Hepatocyte (in vitro differentiated cells): ENCODE results near the gene HEBP2. TPM values are rescaled to one million over a fixed set of nuclear protein-coding genes. Genes with fewer than 3 reads are reported as not detected.

Experiments used
- DNase-seq: peaks from one replicate; pipeline ENCODE4 v3.0.0-alpha.2; 2016; ENCODE audit warnings: low spot score
- H2AFZ ChIP-seq: fragments of 200-600 bp; sonication (generic); 2 replicates; pipeline ENCODE4 v1.6.0; 2016; ENCODE audit warnings: antibody characterized with exemption, mild to moderate bottlenecking
- H3K27ac ChIP-seq: fragments of 200-600 bp; sonication (generic); 2 replicates; pipeline ENCODE4 v1.5.1; 2016; ENCODE audit warnings: mild to moderate bottlenecking
- H3K27me3 ChIP-seq: fragments of 200-600 bp; sonication (generic); 2 replicates; pipeline ENCODE4 v1.6.1; 2016
- H3K36me3 ChIP-seq: fragments of 200-600 bp; sonication (generic); replicated peaks from 2 replicates; pipeline ENCODE4 v1.5.1; 2016; ENCODE audit warnings: low read depth; ENCODE audit not compliant: insufficient read depth
- H3K4me1 ChIP-seq: fragments of 200-600 bp; sonication (generic); 2 replicates; pipeline ENCODE4 v1.5.1; 2016; ENCODE audit warnings: mild to moderate bottlenecking, moderate library complexity; ENCODE audit not compliant: insufficient read depth
- H3K4me2 ChIP-seq: fragments of 200-600 bp; sonication (generic); 2 replicates; pipeline ENCODE4 v1.6.0; 2016
- H3K4me3 ChIP-seq: fragments of 200-600 bp; sonication (generic); 2 replicates; pipeline ENCODE4 v1.5.1; 2016; ENCODE audit warnings: mild to moderate bottlenecking
- H3K79me2 ChIP-seq: fragments of 200-600 bp; sonication (generic); 2 replicates; pipeline ENCODE4 v1.6.0; 2017; ENCODE audit warnings: mild to moderate bottlenecking
- H3K9me2 ChIP-seq: fragments of 200-600 bp; sonication (generic); replicated peaks from 2 replicates; pipeline ENCODE4 v1.6.0; 2017; ENCODE audit warnings: mild to moderate bottlenecking; ENCODE audit not compliant: insufficient read depth
- H3K9me3 ChIP-seq: fragments of 200-600 bp; sonication (generic); 2 replicates; pipeline ENCODE4 v1.5.1; 2016; ENCODE audit warnings: low read depth, mild to moderate bottlenecking
- H4K20me1 ChIP-seq: fragments of 200-600 bp; sonication (generic); 2 replicates; pipeline ENCODE4 v1.6.0; 2016; ENCODE audit warnings: mild to moderate bottlenecking; ENCODE audit not compliant: insufficient read depth, poor library complexity, severe bottlenecking
- CTCF ChIP-seq: fragments of 200-600 bp; sonication (generic); IDR thresholded peaks from 2 replicates; pipeline ENCODE4 v1.5.1; 2016; ENCODE audit warnings: antibody characterized with exemption, mild to moderate bottlenecking; ENCODE audit not compliant: poor library complexity
- EZH2 ChIP-seq: fragments of 200-600 bp; sonication (generic); IDR thresholded peaks from 2 replicates; pipeline ENCODE4 v1.6.1; 2016; ENCODE audit warnings: antibody characterized with exemption, mild to moderate bottlenecking, borderline replicate concordance
- EZH2phosphoT487 ChIP-seq: fragments of 200-600 bp; sonication (generic); IDR thresholded peaks from one replicate; pipeline ENCODE4 v1.6.1; 2018; ENCODE audit warnings: antibody characterized with exemption, mild to moderate bottlenecking, low read depth, moderate library complexity; ENCODE audit not compliant: unreplicated experiment, severe bottlenecking
- WGBS: methylation state at CpG from one replicate; pipeline ENCODE4 v1.1.6; 2016; ENCODE audit warnings: low lambda C conversion rate; ENCODE audit errors: missing lambda C conversion rate; 5-methylcytosine and 5-hydroxymethylcytosine counted together
- polyA plus RNA-seq: library from polyadenylated mRNA; unstranded; fragments of >200 nt; fragmentation: Nextera tagmentation; extraction: Ambion mirVana; gene quantifications from 2 replicates; pipeline ENCODE4 v1.2.1, GENCODE V29; 2016
- total RNA-seq: library from RNA; depleted of rRNA; stranded (reverse); fragments of >200 nt; gene quantifications from 2 replicates; pipeline ENCODE4 v1.2.3, GENCODE V29; 2014

Gene HEBP2
- total and polyA plus RNA-seq, 2 experiments from 2014 or later: 21.6 to 79.0 TPM

- Histone ChIP-seq H2AFZ (no peak overlapping the region), H3K27me3 (no peaks in the 10 kb centered on the region), H3K4me3 (no peak overlapping the region), H3K9me2 (no peaks in the 10 kb centered on the region), H3K27ac (peak overlapping the region; percentile 38), H3K4me1 (peaks cover 6% of the 10 kb centered on the region), H3K4me2 (peak overlapping the region; percentile 57), H3K9me3 (no peaks in the 10 kb centered on the region), H3K79me2 (no peaks in the 10 kb centered on the region), H4K20me1 (no peaks in the 10 kb centered on the region), H3K36me3 (no peaks in the 10 kb centered on the region)
- no peak for DNase-seq
- WGBS: 37% methylated on average over 3 of the region's 3 CpGs
- TF ChIP-seq CTCF: no peak
- TF ChIP-seq EZH2phosphoT487: no peak
- TF ChIP-seq EZH2: no peak
These were observed 32.6 kb upstream of the HEBP2 start for GRCh38 chr6:138371452-138371711.

- Histone ChIP-seq H4K20me1 (no peaks in the 10 kb centered on the region), H3K36me3 (no peaks in the 10 kb centered on the region), H3K4me2 (peak overlapping the region; percentile 57), H3K4me3 (no peak overlapping the region), H3K79me2 (no peaks in the 10 kb centered on the region), H3K9me2 (no peaks in the 10 kb centered on the region), H2AFZ (no peak overlapping the region), H3K27me3 (no peaks in the 10 kb centered on the region), H3K4me1 (peaks cover 6% of the 10 kb centered on the region), H3K9me3 (no peaks in the 10 kb centered on the region), H3K27ac (peak overlapping the region; percentile 38)
- 12% methylated on average over 3 of the region's 3 CpGs for WGBS
- peak; percentile 28 for DNase-seq
- TF ChIP-seq CTCF: no peak
- no peak for TF ChIP-seq EZH2
- no peak for TF ChIP-seq EZH2phosphoT487
These were observed 32.3 kb upstream of the HEBP2 start for GRCh38 chr6:138371720-138372119.

- H3K27ac ChIP-seq: no peak overlapping the region
These were observed 31.1 kb upstream of the HEBP2 start for GRCh38 chr6:138372711-138373463.

More at GRCh38 chr6:138372711-138373463, 31.1 kb upstream of the HEBP2 start:
- no peaks in the 10 kb centered on the region for H3K79me2 ChIP-seq
- no peak for TF ChIP-seq EZH2
- TF ChIP-seq CTCF: no peak
- TF ChIP-seq EZH2phosphoT487: no peak
- no peak overlapping the region for H2AFZ ChIP-seq
- no peaks in the 10 kb centered on the region for H4K20me1 ChIP-seq
- H3K9me3 ChIP-seq: no peaks in the 10 kb centered on the region
- no peak overlapping the region for H3K4me2 ChIP-seq
- no peak for DNase-seq
- no peaks in the 10 kb centered on the region for H3K36me3 ChIP-seq
- H3K27me3 ChIP-seq: no peaks in the 10 kb centered on the region
- no peak overlapping the region for H3K4me3 ChIP-seq
- H3K9me2 ChIP-seq: no peaks in the 10 kb centered on the region
- peaks cover 6% of the 10 kb centered on the region for H3K4me1 ChIP-seq
